HepG2 (cell line): Measurements from ENCODE around the gene PTCD1. TPM values are rescaled to one million over a fixed set of nuclear protein-coding genes. Genes with fewer than 3 reads are reported as not detected.

Experiments used
- ARID2 ChIP-seq: sonication (generic); formaldehyde crosslinking; IDR thresholded peaks from 2 replicates; pipeline ENCODE4 v1.8.1; 2022; ENCODE audit warnings: mild to moderate bottlenecking, missing genetic modification reagents, borderline replicate concordance
- ATF3 ChIP-seq: sonication (generic); formaldehyde crosslinking; IDR thresholded peaks from 2 replicates; pipeline ENCODE4 v1.4.0; 2020; ENCODE audit warnings: missing genetic modification reagents
- HMGA1 ChIP-seq: sonication (generic); formaldehyde crosslinking; conservative IDR thresholded peaks from 2 replicates; pipeline ENCODE4 v1.4.0; 2020; ENCODE audit warnings: missing genetic modification reagents
- MYNN ChIP-seq: sonication (generic); formaldehyde crosslinking; IDR thresholded peaks from 2 replicates; pipeline ENCODE4 v1.4.0; 2020; ENCODE audit warnings: mild to moderate bottlenecking, low read depth, missing genetic modification reagents
- NCOR1 ChIP-seq: fragments of 200-600 bp; sonication (generic); IDR thresholded peaks from 2 replicates; pipeline ENCODE4 v1.7.0; 2017; ENCODE audit warnings: antibody characterized with exemption, low read length, borderline replicate concordance
- NFE2L1 ChIP-seq: sonication (generic); formaldehyde crosslinking; IDR thresholded peaks from 2 replicates; pipeline ENCODE4 v1.4.0; 2020; ENCODE audit warnings: missing genetic modification reagents, mild to moderate bottlenecking, borderline replicate concordance
- NR1H2 ChIP-seq: sonication (generic); formaldehyde crosslinking; IDR thresholded peaks from 2 replicates; pipeline ENCODE4 v1.8.1; 2022; ENCODE audit warnings: low read depth, missing genetic modification reagents, borderline replicate concordance
- RFX1 ChIP-seq: fragments of 450-650 bp; IDR thresholded peaks from 2 replicates; pipeline ENCODE4 v1.6.1; 2017
- SMYD3 ChIP-seq: sonication (generic); formaldehyde crosslinking; IDR thresholded peaks from 2 replicates; pipeline ENCODE4 v1.8.1; 2023; ENCODE audit warnings: mild to moderate bottlenecking, missing genetic modification reagents
- SNAPC4 ChIP-seq: sonication (generic); formaldehyde crosslinking; IDR thresholded peaks from 2 replicates; pipeline ENCODE4 v1.4.0; 2020; ENCODE audit warnings: mild to moderate bottlenecking, missing genetic modification reagents
- THYN1 ChIP-seq: sonication (generic); formaldehyde crosslinking; IDR thresholded peaks from 2 replicates; pipeline ENCODE4 v1.8.1; 2023; ENCODE audit warnings: low read depth, mild to moderate bottlenecking, moderate library complexity, missing genetic modification reagents, borderline replicate concordance
- TOE1 ChIP-seq: sonication (generic); formaldehyde crosslinking; IDR thresholded peaks from 2 replicates; pipeline ENCODE4 v1.4.0; 2020; ENCODE audit warnings: mild to moderate bottlenecking, missing genetic modification reagents
- ZBTB7A ChIP-seq: sonication (generic); formaldehyde crosslinking; IDR thresholded peaks from 2 replicates; pipeline ENCODE4 v1.8.0; 2022; ENCODE audit warnings: mild to moderate bottlenecking, missing genetic modification reagents
- ZBTB7B ChIP-seq: sonication (generic); formaldehyde crosslinking; IDR thresholded peaks from 2 replicates; pipeline ENCODE4 v1.4.0; 2020; ENCODE audit warnings: missing genetic modification reagents
- ZNF296 ChIP-seq: sonication (generic); formaldehyde crosslinking; conservative IDR thresholded peaks from 2 replicates; pipeline ENCODE4 v1.5.0; 2020; ENCODE audit warnings: mild to moderate bottlenecking, missing genetic modification reagents
- ZNF337 ChIP-seq: sonication (generic); formaldehyde crosslinking; IDR thresholded peaks from 2 replicates; pipeline ENCODE4 v1.5.1; 2020; ENCODE audit warnings: missing genetic modification reagents, low read depth, mild to moderate bottlenecking, borderline replicate concordance
- ZNF362 ChIP-seq: sonication (generic); formaldehyde crosslinking; IDR thresholded peaks from 2 replicates; pipeline ENCODE4 v1.4.0; 2020; ENCODE audit warnings: missing genetic modification reagents, mild to moderate bottlenecking, borderline replicate concordance
- ZNF430 ChIP-seq: sonication (generic); formaldehyde crosslinking; IDR thresholded peaks from 2 replicates; pipeline ENCODE4 v1.9.0; 2021; ENCODE audit warnings: mild to moderate bottlenecking, missing genetic modification reagents
- ZNF503 ChIP-seq: sonication (generic); formaldehyde crosslinking; IDR thresholded peaks from 2 replicates; pipeline ENCODE4 v1.4.0; 2020; ENCODE audit warnings: missing genetic modification reagents
- ZNF550 ChIP-seq: sonication (generic); formaldehyde crosslinking; IDR thresholded peaks from 2 replicates; pipeline ENCODE4 v1.4.0; 2020; ENCODE audit warnings: mild to moderate bottlenecking, missing genetic modification reagents, borderline replicate concordance
- ZNF781 ChIP-seq: sonication (generic); formaldehyde crosslinking; IDR thresholded peaks from 2 replicates; pipeline ENCODE4 v1.5.1; 2020; ENCODE audit warnings: borderline replicate concordance, mild to moderate bottlenecking, missing genetic modification reagents; ENCODE audit errors: not compliant biosample characterization
- polyA plus RNA-seq, 8 experiments: library from polyadenylated mRNA; depleted of rRNA in 3 of 8; stranded (reverse) in 7 of 8; unstranded in 1 of 8; fragments of >200 nt; fragmentation: Illumina TruSeq in 4 of 8; extraction: Trizol in 4 of 8; gene quantifications; 2 replicates each; pipeline versions ENCODE4 v1.2.1 to v1.2.3, GENCODE V29; 2011 to 2016; ENCODE audit warnings: low read depth in 4 of 8, missing spikeins in 1 of 8, mixed read lengths in 1 of 8; ENCODE audit not compliant: insufficient read depth in 1 of 8
- total RNA-seq, 5 experiments: library from RNA; depleted of rRNA; stranded (reverse); fragments of >200 nt; fragmentation: Illumina TruSeq; extraction: Trizol; gene quantifications; 2 replicates each; pipeline ENCODE4 v1.2.3, GENCODE V29; 2016; ENCODE audit warnings: low read depth in 1 of 5

The PTCD1 gene
- total and polyA plus RNA-seq, 2 of the 13 experiments (the other 11 are each of a cell fraction or from before 2014, with no cell fraction given): 3.0 to 8.4 TPM

GRCh38 chr7:99372275-99373090 is 66.1 kb downstream of the PTCD1 start (continued):
- TF ChIP-seq ZNF296 (CRISPR knock-in tag): no peak
- TF ChIP-seq ZNF430 (CRISPR knock-in tag): 0 out of 2 replicates have a peak, but pooled peaks have one; percentile 47
- no peak for TF ChIP-seq ZNF362 (CRISPR knock-in tag)
- no peak for TF ChIP-seq NFE2L1
- TF ChIP-seq ARID2: 0 out of 2 replicates have a peak, but pooled peaks have one; percentile 11
- TF ChIP-seq MYNN: no peak
- TF ChIP-seq NCOR1: peak; percentile 80; the same call in 1 of the 2 replicates
- no peak for TF ChIP-seq SMYD3
- TF ChIP-seq THYN1 (CRISPR knock-in tag): no peak
- TF ChIP-seq SNAPC4 (CRISPR knock-in tag): no peak
- TF ChIP-seq ZBTB7A (CRISPR knock-in tag): no peak
- TF ChIP-seq TOE1: no peak
- peak; percentile 73 for TF ChIP-seq ATF3
- TF ChIP-seq ZNF550 (CRISPR knock-in tag): 0 out of 2 replicates have a peak, but pooled peaks have one; percentile 4
- no peak for TF ChIP-seq ZNF503 (CRISPR knock-in tag)
- TF ChIP-seq NR1H2 (CRISPR knock-in tag): peak; percentile 78; the same call in 1 of the 2 replicates
- no peak for TF ChIP-seq RFX1
- TF ChIP-seq ZNF781 (CRISPR knock-in tag): no peak
- TF ChIP-seq ZNF337 (CRISPR knock-in tag): peak; percentile 74; the same call in 1 of the 2 replicates
- TF ChIP-seq ZBTB7B (CRISPR knock-in tag): peak; percentile 95
- TF ChIP-seq HMGA1 (CRISPR knock-in tag): no peak
